HUDEP-2 (cell line): Measurements from ENCODE around the gene CNTRL.
"Not testable (repeated sequence)": the region's sequence is repeated elsewhere in the genome, so short reads cannot be mapped to it uniquely, and the experiment has no call there.

Source experiments
- DNase-seq, 76 experiments: peaks; one replicate each; lab custom pipeline; 2025; ENCODE audit not compliant: unreplicated experiment in 76 of 76; lab: John Stamatoyannopoulos, UW

CNTRL gene

DNA sequence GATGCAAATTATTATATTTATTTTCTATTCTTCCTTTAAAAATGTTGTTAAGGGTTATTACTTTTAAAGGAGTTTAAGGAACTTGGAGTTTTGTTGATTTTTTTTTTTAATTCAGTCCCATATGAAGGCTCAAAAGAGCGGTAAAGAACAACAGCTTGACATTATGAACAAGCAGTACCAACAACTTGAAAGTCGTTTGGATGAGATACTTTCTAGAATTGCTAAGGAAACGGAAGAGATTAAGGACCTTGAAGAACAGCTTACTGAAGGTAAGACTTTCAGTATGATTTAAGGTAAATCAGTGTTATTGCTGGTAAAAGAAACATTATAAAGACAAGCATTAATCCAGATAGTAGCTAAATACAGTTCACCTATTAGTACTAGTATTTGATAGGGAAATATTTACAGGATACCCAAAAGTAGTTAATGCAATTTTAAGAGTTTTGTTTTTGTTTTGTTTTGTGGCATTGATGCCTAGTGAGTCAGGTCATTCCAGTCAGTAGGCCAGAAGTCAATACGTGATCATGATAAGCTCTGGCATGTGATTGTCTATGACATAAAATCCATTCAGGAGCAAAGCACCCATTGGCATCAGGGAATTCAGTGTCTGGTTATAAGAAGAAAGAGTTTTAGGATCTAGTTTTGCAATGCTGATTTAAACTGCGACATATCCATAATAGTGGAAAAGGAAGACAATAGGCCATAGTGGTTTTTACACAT is 49.2 kb downstream of the CNTRL start:
- no peak for DNase-seq

DNA sequence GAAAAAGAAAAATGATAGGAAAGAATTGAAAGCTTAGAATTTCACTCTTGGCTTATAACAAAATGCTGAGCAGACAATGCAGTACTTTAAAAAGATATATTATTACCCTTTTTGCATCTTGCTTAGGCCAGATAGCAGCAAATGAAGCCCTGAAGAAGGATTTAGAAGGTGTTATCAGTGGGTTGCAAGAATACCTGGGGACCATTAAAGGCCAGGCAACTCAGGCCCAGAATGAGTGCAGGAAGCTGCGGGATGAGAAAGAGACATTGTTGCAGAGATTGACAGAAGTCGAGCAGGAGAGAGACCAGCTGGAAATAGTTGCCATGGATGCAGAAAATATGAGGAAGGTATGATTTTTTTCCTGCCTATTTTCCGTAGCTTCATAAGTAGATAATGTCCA is 50.8 kb downstream of the CNTRL start:
- no peak for DNase-seq

DNA sequence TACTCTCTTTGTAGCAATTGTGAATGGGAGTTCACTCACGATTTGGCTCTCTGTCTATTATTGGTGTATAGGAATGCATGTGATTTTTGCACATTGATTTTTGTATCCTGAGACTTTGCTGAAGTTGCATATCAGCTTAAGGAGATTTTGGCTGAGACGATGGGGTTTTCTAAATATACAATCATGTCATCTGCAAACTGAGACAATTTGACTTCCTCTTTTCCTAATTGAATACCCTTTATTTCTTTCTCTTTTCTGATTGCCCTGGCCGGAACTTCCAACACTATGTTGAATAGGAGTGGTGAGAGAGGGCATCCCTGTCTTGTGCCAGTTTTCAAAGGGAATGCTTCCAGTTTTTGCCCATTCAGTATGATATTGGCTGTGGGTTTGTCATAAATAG is 54.6 kb downstream of the CNTRL start:
- not testable (repeated sequence) for DNase-seq

DNA sequence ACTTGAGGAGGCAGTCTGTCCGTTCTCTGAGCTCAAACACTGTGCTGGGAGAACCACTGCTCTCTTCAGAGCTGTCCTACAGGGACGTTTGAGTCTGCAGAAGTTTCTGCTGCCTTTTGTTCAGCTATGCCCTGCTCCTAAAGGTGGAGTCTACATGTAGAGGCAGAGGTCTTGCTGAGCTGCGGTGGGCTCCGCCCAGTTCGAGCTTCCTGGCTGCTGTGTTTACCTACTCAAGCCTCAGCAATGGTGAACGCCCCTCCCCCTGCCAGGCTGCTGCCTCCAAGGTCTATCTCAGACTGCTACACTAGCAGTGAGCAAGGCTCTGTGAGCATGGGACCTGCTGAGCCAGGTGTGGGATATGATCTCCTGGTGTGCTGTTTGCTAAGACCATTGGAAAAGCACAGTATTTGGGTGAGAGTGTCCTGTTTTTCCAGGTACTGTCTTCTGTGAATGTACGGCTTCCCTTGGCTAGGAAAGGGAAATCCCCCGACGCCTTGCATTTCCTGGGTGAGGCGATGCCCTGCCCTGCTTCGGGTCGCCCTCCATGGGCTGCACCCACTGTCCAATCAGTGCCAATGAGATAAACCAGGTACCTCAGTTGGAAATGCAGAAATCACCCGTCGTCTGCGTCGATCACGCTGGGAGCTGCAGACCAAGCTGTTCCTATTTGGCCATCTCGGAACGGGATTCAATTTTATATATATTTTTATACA is 58.5 kb downstream of the CNTRL start:
- DNase-seq: peak in 3 of 76 experiments; percentile 3 to 26 (median 7)

DNA sequence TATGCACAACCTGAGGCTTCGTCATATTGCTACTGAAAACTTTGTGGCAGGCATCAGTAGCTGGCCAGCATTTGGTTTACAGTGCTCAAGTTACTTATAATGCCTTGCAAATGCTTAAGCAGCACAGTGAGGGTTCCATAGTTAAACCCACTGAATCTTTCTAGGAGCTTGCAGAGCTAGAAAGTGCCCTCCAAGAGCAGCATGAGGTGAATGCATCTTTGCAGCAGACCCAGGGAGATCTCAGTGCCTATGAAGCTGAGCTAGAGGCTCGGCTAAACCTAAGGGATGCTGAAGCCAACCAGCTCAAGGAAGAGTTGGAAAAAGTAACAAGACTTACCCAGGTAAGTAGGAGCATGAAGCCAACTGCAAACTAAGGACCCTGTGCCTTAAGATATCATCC is 60.9 kb downstream of the CNTRL start:
- DNase-seq: no peak

DNA sequence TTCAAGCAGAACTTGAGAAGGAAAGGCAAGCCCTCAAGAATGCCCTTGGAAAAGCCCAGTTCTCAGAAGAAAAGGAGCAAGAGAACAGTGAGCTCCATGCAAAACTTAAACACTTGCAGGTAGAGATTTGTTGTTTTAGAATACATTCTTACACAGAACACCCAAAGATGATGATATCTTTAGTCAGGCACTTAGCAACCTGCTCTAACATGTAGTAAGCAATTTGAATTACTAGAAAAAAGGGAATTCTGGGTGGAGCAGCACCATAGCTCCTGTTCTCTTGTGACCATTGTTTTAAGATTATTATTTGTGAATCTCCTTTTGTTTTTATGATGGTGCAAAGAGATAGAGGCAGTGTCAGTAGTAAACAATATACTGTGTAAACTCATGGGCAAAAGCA is 63.8 kb downstream of the CNTRL start:
- no peak for DNase-seq

DNA sequence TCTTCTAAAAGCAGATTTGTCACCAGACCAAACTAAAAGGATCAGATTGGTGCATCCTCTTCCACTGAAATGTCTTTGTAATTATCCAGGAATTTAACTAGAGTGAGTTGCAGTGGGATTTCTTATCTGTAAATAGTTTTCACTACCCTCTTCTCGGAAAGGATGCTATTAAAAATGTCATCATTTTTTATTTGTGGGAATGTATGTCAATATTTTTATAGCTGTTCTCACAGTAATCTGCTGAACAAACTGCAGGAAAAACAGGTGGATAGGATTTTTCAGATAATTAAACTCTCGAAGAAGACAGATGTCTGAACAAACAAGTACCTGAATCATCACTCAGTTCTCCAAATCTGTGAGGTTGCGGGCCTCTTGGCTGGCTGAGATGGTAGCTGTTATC is 64.2 kb downstream of the CNTRL start:
- no peak for DNase-seq

DNA sequence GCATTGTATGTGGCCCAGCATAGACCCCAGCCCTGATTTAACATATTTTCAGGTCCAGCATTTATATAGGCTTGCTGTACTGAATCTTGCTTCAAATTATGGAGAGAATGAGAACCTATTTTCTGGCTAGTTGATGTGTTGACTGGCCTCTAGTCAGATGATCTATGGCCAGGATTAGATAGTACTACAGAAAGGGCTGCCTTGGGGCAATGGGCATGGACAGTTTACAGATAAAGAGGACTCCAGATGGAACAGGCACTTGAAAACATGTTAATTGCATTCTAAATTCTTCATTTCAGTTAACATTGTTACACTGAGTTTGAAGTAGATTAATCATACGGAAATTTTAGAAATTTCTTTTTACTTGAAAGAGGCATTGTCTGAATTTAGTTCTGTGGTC is 65.4 kb downstream of the CNTRL start:
- DNase-seq: no peak

DNA sequence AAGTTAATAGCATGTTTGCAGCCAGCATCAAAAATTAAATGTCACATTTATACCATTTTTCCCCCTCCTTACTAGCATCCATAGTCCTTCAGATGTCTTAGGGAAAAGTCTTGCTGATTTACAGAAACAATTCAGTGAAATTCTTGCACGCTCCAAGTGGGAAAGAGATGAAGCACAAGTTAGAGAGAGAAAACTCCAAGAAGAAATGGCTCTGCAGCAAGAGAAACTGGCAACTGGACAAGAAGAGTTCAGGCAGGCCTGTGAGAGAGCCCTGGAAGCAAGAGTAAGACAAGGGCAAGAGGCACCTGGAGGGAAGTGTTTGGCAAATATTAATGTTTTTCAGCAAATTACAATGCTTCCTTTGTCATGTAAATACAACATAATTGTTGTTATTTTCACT is 66.6 kb downstream of the CNTRL start:
- no peak for DNase-seq

DNA sequence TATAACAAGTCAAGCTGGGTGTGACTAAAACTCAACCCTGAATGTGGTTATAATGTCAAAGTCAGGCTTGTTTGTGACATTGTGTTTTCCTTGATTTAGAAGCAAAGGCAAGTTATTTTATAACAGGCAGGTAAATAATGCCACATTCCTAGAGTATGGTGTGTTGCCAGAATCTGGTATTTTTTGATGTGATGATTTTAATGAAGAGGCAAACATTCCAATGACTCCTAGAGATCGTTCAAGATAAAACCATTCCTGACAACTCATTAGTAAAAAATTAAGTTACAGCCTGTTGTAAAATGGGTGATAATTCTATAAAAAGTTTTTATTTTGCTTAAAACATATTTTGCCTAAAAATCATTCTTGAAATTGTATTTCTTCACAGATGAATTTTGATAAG is 67.0 kb downstream of the CNTRL start:
- DNase-seq: no peak

DNA sequence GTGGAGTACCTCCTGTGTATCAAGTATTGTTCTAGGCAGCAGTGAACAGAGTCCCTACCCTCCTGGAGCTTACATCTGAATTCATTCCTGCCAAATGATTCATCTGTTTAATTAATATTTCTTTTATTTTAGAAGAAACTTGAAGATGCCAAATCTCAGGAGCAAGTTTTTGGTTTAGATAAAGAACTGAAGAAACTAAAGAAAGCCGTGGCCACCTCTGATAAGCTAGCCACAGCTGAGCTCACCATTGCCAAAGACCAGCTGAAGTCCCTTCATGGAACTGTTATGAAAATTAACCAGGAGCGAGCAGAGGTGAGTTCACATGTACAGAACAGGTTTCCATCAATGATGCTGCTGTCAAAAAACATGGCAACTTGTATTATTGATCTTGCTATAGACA is 69.0 kb downstream of the CNTRL start:
- peak in 6 of 76 experiments; percentile 6 to 27 (median 10) for DNase-seq

DNA sequence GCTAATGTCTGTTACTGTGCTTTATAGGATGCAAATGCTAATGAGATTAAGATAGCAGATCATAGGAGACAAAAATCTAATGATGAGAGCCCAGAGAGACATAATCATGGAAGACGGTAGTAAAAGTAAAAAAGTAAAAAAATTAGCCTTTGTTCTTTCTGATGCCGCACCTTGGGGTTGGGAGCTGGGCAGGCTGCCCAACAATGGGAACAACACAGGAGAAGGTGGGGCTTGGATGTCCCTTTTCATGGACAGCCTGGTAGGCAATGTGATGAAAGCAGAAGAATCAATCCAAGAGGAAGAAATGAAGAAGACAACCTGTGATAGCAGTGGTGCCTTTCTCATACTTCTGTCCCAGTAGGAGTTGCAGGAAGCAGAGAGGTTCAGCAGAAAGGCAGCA is 69.7 kb downstream of the CNTRL start:
- no peak for DNase-seq

DNA sequence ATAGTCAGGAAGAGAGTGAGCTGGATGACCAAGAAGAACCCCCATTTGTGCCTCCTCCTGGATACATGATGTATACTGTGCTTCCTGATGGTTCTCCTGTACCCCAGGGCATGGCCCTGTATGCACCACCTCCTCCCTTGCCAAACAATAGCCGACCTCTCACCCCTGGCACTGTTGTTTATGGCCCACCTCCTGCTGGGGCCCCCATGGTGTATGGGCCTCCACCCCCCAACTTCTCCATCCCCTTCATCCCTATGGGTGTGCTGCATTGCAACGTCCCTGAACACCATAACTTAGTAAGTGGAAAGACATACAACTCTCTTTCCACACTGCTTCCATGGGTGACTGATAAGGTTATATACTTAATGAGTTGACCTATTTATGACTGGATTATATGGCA is 75.4 kb downstream of the CNTRL start:
- no peak for DNase-seq

DNA sequence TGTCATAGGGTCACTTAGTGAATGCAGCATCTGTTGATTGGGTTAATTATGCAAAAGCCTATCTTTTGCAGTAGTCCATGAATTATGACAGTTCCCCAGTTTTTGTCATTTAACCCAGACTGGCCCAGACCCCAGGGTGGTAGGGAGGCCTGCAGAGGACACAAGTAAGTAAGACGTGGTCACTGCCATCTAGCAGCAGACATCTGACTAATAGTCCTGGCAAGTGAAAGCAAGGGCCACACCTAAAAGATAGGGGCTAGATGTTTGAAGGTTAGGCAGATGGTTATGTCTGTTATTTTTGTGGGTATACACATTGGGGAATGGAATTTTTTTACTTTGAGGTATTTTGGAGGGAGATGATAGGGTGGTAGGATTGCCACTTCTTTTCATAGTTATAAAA is 78.9 kb downstream of the CNTRL start:
- peak in 48 of 76 experiments; percentile 4 to 69 (median 26) for DNase-seq

DNA sequence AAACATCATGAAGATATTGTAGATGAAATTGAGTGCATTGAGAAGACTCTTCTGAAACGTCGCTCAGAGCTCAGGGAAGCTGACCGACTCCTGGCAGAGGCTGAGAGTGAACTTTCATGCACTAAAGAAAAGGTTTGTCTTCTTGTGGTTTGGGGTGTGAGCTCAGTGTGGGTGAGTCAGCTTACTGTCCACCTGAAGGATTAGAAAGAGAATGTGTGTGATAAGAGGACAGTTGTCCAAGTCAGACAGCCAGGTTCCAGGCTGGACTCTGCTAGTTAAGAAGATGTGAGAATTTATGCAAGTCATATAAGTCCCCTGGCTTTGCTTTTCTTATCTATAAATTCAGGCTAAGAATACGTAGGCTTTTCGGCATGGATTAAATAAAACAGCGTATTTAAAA is 80.0 kb downstream of the CNTRL start:
- peak in 45 of 76 experiments; percentile 1 to 74 (median 24) for DNase-seq

DNA sequence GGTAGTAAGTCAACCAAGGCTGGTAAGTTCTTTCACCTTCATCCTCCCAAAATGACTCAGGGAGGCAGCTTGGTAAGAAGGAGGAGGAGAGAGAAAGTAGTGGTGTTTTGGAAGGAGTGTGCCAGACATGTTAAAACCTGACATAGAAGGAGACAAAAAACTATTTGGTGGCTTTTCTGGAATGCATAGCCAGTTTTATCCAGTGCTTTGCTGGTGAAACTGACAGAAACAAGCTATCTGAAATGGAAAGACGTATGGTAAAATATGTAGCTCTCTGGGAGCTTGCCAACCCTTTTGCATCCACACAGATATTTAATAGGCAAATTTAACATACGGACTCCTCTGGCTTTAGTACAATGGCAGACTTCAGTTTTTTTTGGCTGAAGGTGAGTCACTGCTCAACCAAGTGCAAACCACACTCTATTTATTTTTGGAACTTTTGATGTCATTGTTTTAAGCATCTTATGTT is 81.5 kb downstream of the CNTRL start:
- DNase-seq: peak in 1 of 76 experiments; percentile 10

DNA sequence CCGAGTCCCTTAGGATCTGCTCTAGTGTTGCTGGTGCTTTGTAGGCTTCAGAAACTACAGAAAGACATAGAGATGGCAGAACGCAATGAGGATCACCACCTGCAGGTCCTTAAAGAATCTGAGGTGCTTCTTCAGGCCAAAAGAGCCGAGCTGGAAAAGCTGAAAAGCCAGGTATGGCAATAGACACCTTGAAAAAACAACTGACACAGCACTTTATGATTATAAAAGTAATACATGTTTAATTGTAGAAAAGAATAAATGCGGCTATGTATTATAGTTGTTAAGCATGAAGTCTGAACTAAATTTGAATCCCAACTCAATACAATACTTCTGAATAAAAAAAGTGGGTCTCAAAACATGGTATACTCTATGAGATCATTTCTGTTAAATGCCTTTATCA is 83.2 kb downstream of the CNTRL start:
- no peak for DNase-seq

DNA sequence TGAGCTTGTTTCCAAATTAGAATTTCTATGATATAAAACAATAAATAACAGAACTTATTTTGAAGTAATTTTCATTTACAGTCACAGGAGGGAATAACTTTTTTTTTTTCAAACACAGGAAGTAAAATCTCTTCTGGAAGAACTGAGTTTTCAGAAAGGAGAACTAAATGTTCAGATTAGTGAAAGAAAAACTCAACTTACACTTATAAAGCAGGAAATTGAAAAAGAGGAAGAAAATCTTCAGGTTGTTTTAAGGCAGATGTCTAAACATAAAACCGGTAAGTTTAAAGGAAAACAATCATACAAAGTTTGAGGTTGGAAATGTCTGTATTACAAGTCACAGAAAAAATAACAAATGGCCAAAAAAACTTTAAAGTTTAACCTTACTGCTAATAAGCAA is 85.3 kb downstream of the CNTRL start:
- DNase-seq: no peak

DNA sequence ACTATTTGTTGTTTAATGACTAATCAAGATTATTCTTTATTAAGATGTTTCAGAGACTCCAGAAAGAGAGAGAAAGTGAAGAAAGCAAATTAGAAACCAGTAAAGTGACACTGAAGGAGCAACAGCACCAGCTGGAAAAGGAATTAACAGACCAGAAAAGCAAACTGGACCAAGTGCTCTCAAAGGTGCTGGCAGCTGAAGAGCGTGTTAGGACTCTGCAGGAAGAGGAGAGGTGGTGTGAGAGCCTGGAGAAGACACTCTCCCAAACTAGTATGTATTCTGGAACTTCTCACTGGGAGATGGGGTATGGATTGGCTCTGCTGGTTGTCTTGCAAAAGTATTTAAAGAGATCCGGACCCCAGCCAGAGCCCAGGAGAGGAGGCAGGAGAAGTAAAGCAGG is 93.3 kb downstream of the CNTRL start:
- no peak for DNase-seq

DNA sequence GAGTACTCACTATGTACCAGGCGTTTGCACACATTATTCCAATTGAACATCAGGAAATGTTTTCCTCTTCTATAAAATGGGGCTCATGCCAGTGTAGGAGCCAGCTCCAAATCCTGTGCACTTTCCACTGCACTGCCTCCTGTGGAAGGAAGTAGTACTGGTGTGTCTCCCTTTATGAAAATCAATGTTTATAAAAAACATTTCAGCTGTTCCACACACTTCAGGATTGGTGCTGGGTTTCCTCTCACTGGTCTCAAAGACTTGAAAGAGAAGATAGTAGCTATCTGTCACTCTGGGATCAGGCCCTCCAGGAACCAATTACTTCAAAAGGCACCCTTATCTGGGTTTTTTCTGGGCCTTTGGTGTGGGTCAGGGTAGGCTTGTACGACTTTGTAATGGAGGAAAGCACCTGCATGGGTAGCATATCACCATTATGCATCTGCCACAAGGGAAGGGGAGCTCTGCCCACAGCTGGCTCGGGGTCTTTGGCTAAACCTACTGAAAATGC is 94.4 kb downstream of the CNTRL start:
- DNase-seq: peak in 4 of 76 experiments; percentile 5 to 14 (median 10)

DNA sequence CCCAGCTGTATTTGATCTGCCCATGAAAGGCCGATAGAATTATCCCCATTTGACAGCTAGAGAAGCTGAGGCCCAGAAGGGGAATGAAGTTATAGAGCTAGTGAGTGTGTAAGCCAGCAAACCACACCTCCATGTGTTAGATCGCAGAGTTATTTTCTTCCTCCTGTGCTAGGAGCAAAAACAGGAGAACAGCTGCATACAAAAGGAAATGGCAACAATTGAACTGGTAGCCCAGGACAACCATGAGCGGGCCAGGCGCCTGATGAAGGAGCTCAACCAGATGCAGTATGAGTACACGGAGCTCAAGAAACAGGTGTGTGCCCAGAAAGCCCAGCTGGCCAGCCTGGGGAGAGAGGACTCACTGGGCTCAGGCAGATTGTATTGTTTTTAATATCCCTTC is 96.5 kb downstream of the CNTRL start:
- no peak for DNase-seq
